PC-9 (cell line): ENCODE measurements around the gene MFAP1. TPM values are rescaled to one million over a fixed set of nuclear protein-coding genes. Genes with fewer than 3 reads are reported as not detected.
A peak's percentile ranks its signal among the peaks of the same experiment; 100 is the strongest.
"Not testable (repeated sequence)": the region's sequence is repeated elsewhere in the genome, so short reads cannot be mapped to it uniquely, and the experiment has no call there.

Source experiments
- BruUV-seq: library from RNA; stranded (reverse); fragments of 400-500 nt; replicated peaks from 2 replicates; lab custom pipeline; 2021; lab: Mats Ljungman, UMichigan
- CTCF ChIA-PET: fragments of 300-600 bp; sonication (Branson Sonifier 250); formaldehyde crosslinking; loops from one replicate; lab custom pipeline; 2022; ENCODE audit warnings: antibody characterized with exemption; lab: Charles Lee
- POLR2A ChIA-PET: fragments of 300-600 bp; sonication (Branson Sonifier 250); formaldehyde crosslinking; loops from one replicate; lab custom pipeline; 2022; ENCODE audit warnings: antibody characterized with exemption; ENCODE audit not compliant: unreplicated experiment; lab: Charles Lee
- DNase-seq, 2 experiments: peaks; one replicate each; pipeline versions ENCODE4 v3.0.0 to v3.0.0-alpha.2; 2015 to 2022; ENCODE audit warnings: mixed read lengths in 1 of 2
- H2AFZ ChIP-seq: fragments of 200-600 bp; sonication (generic); 2 replicates; pipeline ENCODE4 v1.8.1; 2017; ENCODE audit warnings: antibody characterized with exemption
- H3F3A ChIP-seq: fragments of 200-600 bp; sonication (generic); 2 replicates; pipeline ENCODE4 v1.8.1; 2017; ENCODE audit warnings: antibody characterized with exemption, mild to moderate bottlenecking, low read depth; ENCODE audit not compliant: insufficient read depth
- H3K27ac ChIP-seq: fragments of 200-600 bp; sonication (generic); 2 replicates; pipeline ENCODE4 v1.6.1; 2016; ENCODE audit warnings: mixed run types
- H3K27me3 ChIP-seq: fragments of 200-600 bp; sonication (generic); 2 replicates; pipeline ENCODE4 v1.6.1; 2016; ENCODE audit warnings: low read depth, mixed run types; ENCODE audit not compliant: insufficient read depth
- H3K36me3 ChIP-seq: fragments of 200-600 bp; sonication (generic); 2 replicates; pipeline ENCODE4 v1.6.1; 2016; ENCODE audit warnings: low read depth, mixed run types
- H3K4me1 ChIP-seq: fragments of 200-600 bp; sonication (generic); replicated peaks from 2 replicates; pipeline ENCODE4 v1.6.1; 2016; ENCODE audit warnings: mixed run types; ENCODE audit not compliant: insufficient read depth
- H3K4me2 ChIP-seq: fragments of 200-600 bp; sonication (generic); 2 replicates; pipeline ENCODE4 v1.6.1; 2017; ENCODE audit warnings: mixed run types
- H3K4me3 ChIP-seq: fragments of 200-600 bp; sonication (generic); 2 replicates; pipeline ENCODE4 v1.6.1; 2016; ENCODE audit warnings: mixed run types
- H3K79me2 ChIP-seq: fragments of 200-600 bp; sonication (generic); 2 replicates; pipeline ENCODE4 v1.6.1; 2017; ENCODE audit warnings: low read depth, mixed run types
- H3K9me2 ChIP-seq: fragments of 200-600 bp; sonication (generic); 2 replicates; pipeline ENCODE4 v1.8.1; 2017; ENCODE audit warnings: mild to moderate bottlenecking; ENCODE audit not compliant: insufficient read depth
- H3K9me3 ChIP-seq: fragments of 200-600 bp; sonication (generic); 2 replicates; pipeline ENCODE4 v1.8.1; 2016; ENCODE audit warnings: low read depth; ENCODE audit not compliant: insufficient read depth
- H4K20me1 ChIP-seq: fragments of 200-600 bp; sonication (generic); 2 replicates; pipeline ENCODE4 v1.8.1; 2017; ENCODE audit not compliant: insufficient read depth
- CTCF ChIP-seq: fragments of 200-600 bp; sonication (generic); conservative IDR thresholded peaks from 2 replicates; pipeline ENCODE4 v1.6.1; 2017; ENCODE audit warnings: mixed run types, antibody characterized with exemption, mild to moderate bottlenecking, moderate library complexity
- EZH2 ChIP-seq: fragments of 200-600 bp; sonication (generic); IDR thresholded peaks from 2 replicates; pipeline ENCODE4 v1.8.0; 2017; ENCODE audit warnings: antibody characterized with exemption, low read depth
- intact Hi-C: fragments of 100-400 bp; cut with micrococcal nuclease; formaldehyde crosslinking; loops from one replicate; pipeline ENCODE4 v1.10.0; 2022; ENCODE audit not compliant: unreplicated experiment
- total RNA-seq: library from RNA; stranded (reverse); gene quantifications from 2 replicates; pipeline ENCODE4 v1.2.3, GENCODE V29; 2021

MFAP1 gene
- total RNA-seq, 1 experiment from 2014 or later = 26.3 TPM

- H3K27me3 ChIP-seq, intact Hi-C loops, CTCF ChIA-PET, H3K4me3 ChIP-seq, H3K9me3 ChIP-seq, H4K20me1 ChIP-seq, POLR2A ChIA-PET, H3K4me2 ChIP-seq, H3K9me2 ChIP-seq, H2AFZ ChIP-seq, H3K36me3 ChIP-seq, H3K27ac ChIP-seq, DNase-seq, BruUV-seq, H3K79me2 ChIP-seq: not testable (repeated sequence)
- Histone ChIP-seq H3K4me1 (peaks cover 19% of the 10 kb centered on the region), H3F3A (peaks cover 13% of the 10 kb centered on the region; the same call in 1 of the 2 replicates)
These were observed 6.3 kb upstream of the MFAP1 start for GRCh38 chr15:43830691-43831275.

GRCh38 chr15:43829951-43830540 lies 5.6 kb upstream of the MFAP1 start:
- H4K20me1 ChIP-seq, BruUV-seq, H3K4me3 ChIP-seq, H3K36me3 ChIP-seq, H3K9me2 ChIP-seq, DNase-seq, CTCF ChIA-PET, H3K27me3 ChIP-seq, POLR2A ChIA-PET, H3K4me2 ChIP-seq, H3K9me3 ChIP-seq, H3K79me2 ChIP-seq, H3K27ac ChIP-seq, H2AFZ ChIP-seq: not testable (repeated sequence)
- H3F3A ChIP-seq = peaks cover 13% of the 10 kb centered on the region; the same call in 1 of the 2 replicates
- peaks cover 19% of the 10 kb centered on the region for H3K4me1 ChIP-seq
- intact Hi-C loops = loop anchor here (10.0 kb wide), 1 partner anchor 55 kb away; the partner anchor contains the start of gene ELL3

GRCh38 chr15:43828061-43828657 lies 3.7 kb upstream of the MFAP1 start:
- POLR2A ChIA-PET = interaction anchor here (0.5 kb wide), 1 partner anchor 12 kb away, joined by 3 read pairs; no protein-coding TSS in a partner anchor
- H3K36me3 ChIP-seq = no peaks in the 10 kb centered on the region
- no peaks in the 10 kb centered on the region for H3K27me3 ChIP-seq
- no peak overlapping the region for H3K27ac ChIP-seq
- no peaks in the 10 kb centered on the region for H3K9me2 ChIP-seq
- H3F3A ChIP-seq = peaks cover 13% of the 10 kb centered on the region; the same call in 1 of the 2 replicates
- H3K9me3 ChIP-seq = no peaks in the 10 kb centered on the region
- TSS peak; percentile 15 for BruUV-seq
- no peaks in the 10 kb centered on the region for H4K20me1 ChIP-seq
- TF ChIP-seq EZH2 (no peak), CTCF (no peak)
- H3K79me2 ChIP-seq = peaks cover 12% of the 10 kb centered on the region
- no peak overlapping the region for H3K4me3 ChIP-seq
- peaks cover 25% of the 10 kb centered on the region for H3K4me1 ChIP-seq
- no peak overlapping the region for H2AFZ ChIP-seq
- peak overlapping the region; percentile 89 for H3K4me2 ChIP-seq
- no peak for DNase-seq
- CTCF ChIA-PET = interaction anchor here (0.6 kb wide), 1 partner anchor 39 kb away, joined by 3 read pairs; no protein-coding TSS in a partner anchor
- intact Hi-C loops = loop anchor here (10.0 kb wide), 1 partner anchor 53 kb away; the partner anchor contains the start of gene ELL3
